Left cardiac atrium (tissue), 4 donors: ENCODE data around the gene DMD. TPM values are rescaled to one million over a fixed set of nuclear protein-coding genes. Genes with fewer than 3 reads are reported as not detected.

Experiments
- ATAC-seq, 2 donors: fragments of 200-7000 bp; cut with Tn5 transposase; one replicate each; pipeline ENCODE4 v1.9.1; 2020; ENCODE audit warnings: mild to moderate bottlenecking in 2 of 2, moderate library complexity in 2 of 2
- DNase-seq: peaks from one replicate; pipeline ENCODE4 v3.0.0-alpha.2; 2020
- intact Hi-C, 2 donors: fragments of 100-400 bp; cut with DNase I; formaldehyde crosslinking; loops; one replicate each; pipeline versions ENCODE4 v1.14.1 to v1.15.1; 2022 to 2023
- total RNA-seq, 2 donors: library from RNA; stranded (reverse); fragmentation: NEBNext Ultra II Directional; extraction: Animal tissue kit (Norgen Biotek cat#: 25700); gene quantifications; one replicate each; pipeline ENCODE4 v1.2.1, GENCODE V29; 2021
- donor health status: DM: no; HTN: yes; CAD: no.
- donor health status: DM: no; HTN: yes; CAD: no; lungs with severe emphysema.
- donor health status: DM: yes; HTN: yes; CAD: no.
- donor health status: Dilated cardiomyopathy.

The DMD gene
- total RNA-seq, 2 donors from 2014 or later: 134 to 137 TPM

GRCh38 chrX:32893751-32894150 lies 317.6 kb downstream of the DMD start:
- no peak for ATAC-seq
- DNase-seq: no peak
- intact Hi-C loops: no loop called here

DNA sequence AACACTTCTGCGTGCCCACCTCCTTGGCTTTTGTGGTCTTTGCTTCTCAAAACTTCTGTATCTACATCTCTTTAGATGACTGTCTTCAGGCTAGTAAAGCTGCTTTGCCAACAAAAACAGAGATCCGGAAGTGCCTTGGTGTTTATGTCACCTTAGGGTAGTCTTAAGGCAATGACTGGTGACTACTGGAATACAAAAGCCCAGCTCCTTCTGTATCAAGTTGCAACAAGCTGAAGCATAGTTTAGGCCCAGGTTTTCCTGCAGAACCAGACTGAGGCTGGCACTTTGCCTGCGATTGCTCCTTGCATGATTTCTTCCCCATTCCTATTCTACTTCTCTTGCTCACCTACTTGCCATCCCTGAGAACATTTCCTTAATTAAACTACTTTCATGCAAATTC lies 333.8 kb downstream of the DMD start:
- ATAC-seq (no peak), DNase-seq (no peak)
- intact Hi-C loops: no loop called here

- DNase-seq (no peak), ATAC-seq (no peak)
- intact Hi-C loops: no loop called here
Observed at GRCh38 chrX:32874839-32875238, 336.5 kb downstream of the DMD start.

GRCh38 chrX:32873786-32874185 lies 337.6 kb downstream of the DMD start:
- DNase-seq (no peak), ATAC-seq (no peak)
- intact Hi-C loops: no loop called here

GRCh38 chrX:32871636-32872035 lies 339.7 kb downstream of the DMD start:
- no peak for DNase-seq
- intact Hi-C loops: no loop called here
- no peak for ATAC-seq

DNA sequence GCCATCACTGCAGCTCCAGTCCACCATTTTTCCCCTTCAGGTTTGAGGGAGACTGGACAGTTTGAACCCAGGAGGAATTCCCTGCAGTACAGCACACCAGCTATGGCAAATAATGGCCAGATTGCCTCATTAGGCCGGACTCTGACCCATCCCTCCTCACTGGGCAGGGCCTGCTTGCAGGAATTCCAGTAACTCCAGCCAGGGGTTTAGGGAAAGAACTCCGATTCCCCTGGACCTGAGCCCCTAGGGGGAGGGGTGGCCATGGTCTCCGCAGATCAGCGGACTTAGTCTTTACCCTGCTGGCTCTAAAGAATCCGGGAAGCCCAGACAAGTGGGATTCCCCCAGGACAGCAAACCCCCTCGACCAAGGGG lies 342.8 kb downstream of the DMD start:
- no peak for ATAC-seq
- DNase-seq: no peak
- intact Hi-C loops: no loop called here

DNA sequence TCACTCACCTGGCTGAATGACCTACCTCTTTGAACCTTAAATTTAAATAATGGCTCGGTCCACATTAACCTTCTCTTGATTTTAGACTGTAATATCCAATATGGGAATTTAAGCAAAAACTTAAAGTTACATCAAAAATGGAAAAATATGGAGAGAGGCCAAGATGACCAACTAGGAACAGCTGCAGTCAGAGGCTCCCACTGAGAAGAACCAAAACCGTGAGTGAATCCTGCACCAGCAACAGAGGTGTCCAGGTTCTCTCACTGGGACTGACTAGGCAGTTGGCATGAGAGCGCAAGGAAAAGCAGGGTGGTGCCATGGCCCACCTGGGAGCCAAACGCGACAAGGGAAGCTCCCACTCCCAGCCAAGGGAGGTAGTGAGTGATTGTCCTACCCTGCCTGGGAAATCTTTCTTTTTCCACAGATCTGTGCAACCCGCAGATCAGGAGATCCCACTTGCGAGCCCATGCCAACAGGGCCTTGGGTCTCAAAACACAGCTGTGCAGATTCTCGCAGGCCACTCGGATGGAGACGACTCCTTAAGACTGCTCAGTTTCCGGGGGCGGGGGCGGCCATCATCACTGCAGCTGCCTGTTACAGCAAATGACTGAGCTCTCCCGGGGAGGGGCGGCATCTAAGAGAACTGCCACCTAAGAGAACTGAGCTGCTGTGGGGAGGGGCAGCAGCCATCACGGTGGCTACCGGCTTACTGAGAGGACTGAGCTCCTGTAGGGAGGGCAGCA lies 343.4 kb downstream of the DMD start:
- no peak for DNase-seq
- no peak for ATAC-seq
- intact Hi-C loops: no loop called here

- ATAC-seq: no peak
- intact Hi-C loops: no loop called here
- no peak for DNase-seq
Observed at GRCh38 chrX:32852203-32852602, 359.1 kb downstream of the DMD start.

DNA sequence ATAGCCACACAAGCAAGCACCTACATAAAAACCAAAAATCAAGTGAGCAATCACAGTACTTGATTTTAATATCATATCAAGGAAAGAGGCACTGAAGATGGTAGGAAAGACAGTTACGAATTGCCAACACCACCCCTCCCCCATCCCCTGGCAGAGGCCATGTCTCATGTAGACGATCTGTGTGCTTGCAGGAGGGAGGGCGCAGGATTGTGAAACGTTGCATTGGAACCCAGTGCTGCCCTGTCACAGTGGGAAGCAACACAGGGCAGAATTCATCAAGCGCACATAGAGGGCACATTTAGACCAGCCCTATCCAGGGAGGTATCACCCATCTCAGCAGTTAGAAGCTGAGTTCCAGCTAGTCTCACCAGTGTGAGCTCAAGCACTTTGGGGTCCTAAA lies 359.8 kb downstream of the DMD start:
- intact Hi-C loops: no loop called here
- no peak for ATAC-seq
- DNase-seq: no peak

- ATAC-seq (no peak), DNase-seq (no peak)
- intact Hi-C loops: no loop called here
Observed at GRCh38 chrX:32847921-32848320, 363.4 kb downstream of the DMD start.

DNA sequence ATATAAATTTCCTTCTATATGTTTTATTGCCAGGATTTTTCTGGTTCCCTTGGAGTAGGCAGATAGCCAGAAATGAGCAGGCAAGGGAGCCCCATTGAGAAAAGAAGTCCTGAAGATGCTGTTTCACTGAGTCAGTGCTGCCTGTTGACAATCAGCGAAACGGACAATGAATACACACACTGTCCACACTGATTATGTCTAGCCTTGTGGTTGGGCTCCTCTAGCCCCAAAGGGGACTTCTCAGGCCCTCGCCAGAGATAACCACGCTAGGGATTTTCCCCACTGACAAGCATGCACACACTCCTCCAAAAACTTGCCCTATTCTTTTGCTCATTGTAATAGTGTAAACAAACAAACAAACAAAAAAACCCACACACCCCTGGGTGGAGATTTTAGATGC lies 369.3 kb downstream of the DMD start:
- DNase-seq: no peak
- intact Hi-C loops: no loop called here
- ATAC-seq: no peak

GRCh38 chrX:32839781-32840180 lies 371.6 kb downstream of the DMD start:
- ATAC-seq: no peak
- intact Hi-C loops: no loop called here
- no peak for DNase-seq

GRCh38 chrX:32825009-32825408 lies 386.3 kb downstream of the DMD start:
- intact Hi-C loops: no loop called here
- DNase-seq (no peak), ATAC-seq (no peak)

DNA sequence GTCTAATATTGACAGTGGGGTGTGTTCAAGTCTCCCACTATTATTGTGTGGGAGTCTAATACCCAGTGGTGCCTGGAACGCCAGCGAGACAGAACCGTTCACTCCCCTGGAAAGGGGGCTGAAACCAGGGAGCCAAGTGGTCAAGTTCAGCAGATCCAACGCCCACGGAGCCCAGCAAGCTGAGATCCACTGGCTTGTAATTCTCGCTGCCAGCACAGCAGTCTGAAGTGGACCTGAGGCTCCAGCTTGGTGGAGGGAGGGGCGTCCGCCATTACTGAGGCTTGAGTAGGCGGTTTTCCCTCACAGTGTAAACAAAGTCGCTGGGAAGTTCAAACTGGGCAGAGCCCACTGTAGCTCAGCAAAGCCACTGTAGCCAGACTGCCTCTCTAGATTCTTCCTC lies 407.3 kb downstream of the DMD start:
- DNase-seq: no peak
- ATAC-seq: no peak
- intact Hi-C loops: no loop called here

DNA sequence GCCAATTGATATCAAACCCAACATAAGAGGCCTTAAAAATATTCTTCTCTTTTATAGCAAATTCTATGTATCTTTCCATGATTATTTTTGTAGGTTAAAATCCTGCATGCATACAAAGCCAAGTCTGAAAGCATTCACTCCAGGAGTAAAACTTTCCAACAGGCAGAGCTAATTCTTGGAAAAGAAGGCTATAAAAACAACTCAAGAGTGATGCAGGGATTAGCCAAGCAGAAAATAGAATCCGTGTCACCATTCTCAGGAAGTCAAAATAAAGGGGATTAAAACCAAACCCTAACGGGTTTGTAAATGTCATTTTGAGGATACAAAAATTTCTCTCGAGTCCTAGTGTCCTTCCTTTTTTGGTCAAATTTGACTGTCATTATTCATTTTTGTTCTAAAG lies 412.4 kb downstream of the DMD start:
- no peak for DNase-seq
- intact Hi-C loops: no loop called here
- no peak for ATAC-seq

DNA sequence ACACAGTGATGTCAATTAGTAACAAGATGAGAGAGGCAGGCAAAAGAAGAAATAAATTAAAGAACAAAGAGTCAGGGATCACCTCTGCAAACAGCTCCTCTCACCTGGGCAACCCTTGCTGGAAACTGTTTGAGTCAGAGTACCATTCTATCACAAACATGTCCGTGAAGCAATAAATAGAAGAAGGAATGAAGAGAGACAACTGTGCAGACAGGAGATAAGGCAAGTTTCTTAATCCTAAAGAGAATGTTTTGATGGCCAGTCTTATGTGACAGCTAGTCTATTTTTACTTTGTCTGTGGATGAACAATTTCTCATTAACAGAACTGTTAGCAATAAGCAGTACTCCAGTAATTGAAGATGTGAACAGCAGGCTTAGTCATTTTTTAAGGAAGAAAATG lies 422.4 kb downstream of the DMD start:
- intact Hi-C loops: no loop called here
- ATAC-seq (no peak), DNase-seq (no peak)

DNA sequence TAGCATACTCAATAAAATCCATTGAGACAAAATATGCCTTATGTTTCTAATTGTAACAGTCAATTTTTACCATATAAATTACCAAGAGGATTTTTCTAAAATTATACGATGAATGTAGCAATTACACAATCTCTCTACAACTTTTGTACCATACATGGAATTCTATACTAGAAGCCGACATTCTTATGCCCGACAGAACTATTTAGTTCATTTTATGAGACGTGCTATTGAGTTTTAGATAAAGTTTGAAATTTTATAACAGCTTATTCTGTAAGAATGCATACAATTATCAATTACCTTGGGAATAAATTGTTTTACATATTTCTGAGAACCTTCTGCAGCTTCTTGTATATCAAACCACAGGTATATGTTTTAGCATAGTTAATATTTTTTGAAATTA lies 431.2 kb downstream of the DMD start:
- no peak for ATAC-seq
- intact Hi-C loops: no loop called here

DNA sequence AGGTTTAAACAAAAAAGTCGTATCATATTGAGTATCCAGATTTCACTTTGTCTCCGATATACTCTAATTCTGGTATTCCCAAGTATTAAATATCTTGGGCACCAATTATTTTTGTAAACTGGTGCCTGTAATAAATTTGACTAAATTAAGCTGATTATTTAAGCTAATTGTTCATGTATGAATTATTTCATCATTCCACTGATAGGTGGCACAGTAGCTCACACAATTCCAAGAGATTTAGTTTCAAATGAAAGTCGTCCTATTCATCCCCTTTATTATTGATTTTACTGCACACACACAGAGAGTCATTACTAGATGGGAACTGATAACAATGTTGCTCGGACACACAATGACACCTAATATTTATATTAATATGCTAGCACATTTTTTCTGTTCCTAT lies 432.4 kb downstream of the DMD start:
- DNase-seq: no peak
- ATAC-seq: no peak
- intact Hi-C loops: no loop called here

More for the DNA sequence above, 431.2 kb downstream of the DMD start:
- DNase-seq: no peak

- intact Hi-C loops: no loop called here
- ATAC-seq (no peak), DNase-seq (no peak)
Observed at GRCh38 chrX:32774966-32775365, 436.4 kb downstream of the DMD start.

GRCh38 chrX:32749070-32749469 lies 462.3 kb downstream of the DMD start:
- ATAC-seq: no peak

GRCh38 chrX:32745323-32745722 lies 466.0 kb downstream of the DMD start:
- DNase-seq: no peak
- intact Hi-C loops: no loop called here
- no peak for ATAC-seq

More at GRCh38 chrX:32749070-32749469, 462.3 kb downstream of the DMD start:
- DNase-seq: no peak
- intact Hi-C loops: no loop called here

DNA sequence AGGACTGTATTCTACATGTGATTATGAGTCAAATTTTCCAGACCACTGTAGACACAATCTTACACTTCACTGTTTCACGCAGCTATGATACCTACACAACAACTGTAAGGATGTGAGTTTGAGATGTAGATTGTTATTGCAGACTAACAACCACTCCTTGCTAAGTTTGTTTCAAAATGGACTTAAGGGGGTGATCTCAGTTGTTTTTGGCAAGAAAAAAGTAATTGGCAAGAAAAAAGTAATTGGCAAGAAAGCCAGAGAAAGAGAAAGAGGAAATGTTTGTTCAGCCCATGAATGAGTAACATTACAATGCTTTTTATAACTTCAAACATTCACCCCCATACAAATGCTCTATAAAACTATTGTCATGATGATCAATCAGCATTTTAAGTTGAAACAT lies 466.4 kb downstream of the DMD start:
- no peak for DNase-seq
- no peak for ATAC-seq
- intact Hi-C loops: no loop called here
